K562 (cell line): Measurements from ENCODE around the gene WDR90. TPM values are rescaled to one million over a fixed set of nuclear protein-coding genes. Genes with fewer than 3 reads are reported as not detected.

Experiments used
- HDAC1 ChIP-seq, 2 experiments: fragments of 450-650 bp; IDR thresholded peaks; 2 replicates each; pipeline ENCODE4 v1.6.1; 2016 to 2017; ENCODE audit warnings: inconsistent platforms in 1 of 2, mild to moderate bottlenecking in 1 of 2, moderate library complexity in 1 of 2
- MBD2 ChIP-seq: sonication (generic); IDR thresholded peaks from 2 replicates; pipeline ENCODE4 v1.6.1; 2016; ENCODE audit warnings: low read depth, borderline replicate concordance
- NFIC ChIP-seq: fragments of 450-650 bp; IDR thresholded peaks from 2 replicates; pipeline ENCODE4 v1.6.1; 2017; ENCODE audit warnings: mild to moderate bottlenecking, inconsistent platforms
- PHF8 ChIP-seq: fragments of 200-600 bp; sonication (generic); IDR thresholded peaks from 2 replicates; pipeline ENCODE4 v1.6.1; 2012; ENCODE audit warnings: mixed run types, mild to moderate bottlenecking, inconsistent platforms, low read length, moderate library complexity, borderline replicate concordance
- POLR2B ChIP-seq: fragments of 450-650 bp; IDR thresholded peaks from 2 replicates; pipeline ENCODE4 v1.6.1; 2018; ENCODE audit warnings: low read depth; ENCODE audit not compliant: partially characterized antibody
- RBM34 ChIP-seq: fragments of 200-400 bp; formaldehyde crosslinking; IDR thresholded peaks from 2 replicates; pipeline ENCODE4 v1.6.1; 2018; ENCODE audit warnings: low read length, borderline replicate concordance; ENCODE audit not compliant: insufficient read depth
- SIN3A ChIP-seq, 2 experiments: fragments of 150-350 bp in 1 of 2; IDR thresholded peaks; 2 replicates each; pipeline ENCODE4 v1.6.1; 2011 to 2016; ENCODE audit warnings: borderline replicate concordance in 2 of 2, low read depth in 2 of 2, low read length in 2 of 2, mild to moderate bottlenecking in 2 of 2, moderate library complexity in 2 of 2; ENCODE audit not compliant: control insufficient read depth in 1 of 2
- TAF1 ChIP-seq: IDR thresholded peaks from 2 replicates; pipeline ENCODE4 v1.6.1; 2011; ENCODE audit warnings: mild to moderate bottlenecking, low read length, moderate library complexity; ENCODE audit not compliant: insufficient read depth, control insufficient read depth, severe bottlenecking; ENCODE audit errors: extremely low read depth
- TARDBP ChIP-seq: fragments of 450-650 bp; IDR thresholded peaks from 2 replicates; pipeline ENCODE4 v1.6.1; 2016
- TBP ChIP-seq: optimal IDR thresholded peaks from 2 replicates; pipeline ENCODE3; 2011; ENCODE audit warnings: low read depth, low read length, improper control_type of control experiment
- ZNF316 ChIP-seq: fragments of 450-650 bp; IDR thresholded peaks from 2 replicates; pipeline ENCODE4 v1.6.1; 2016
- ZNF778 ChIP-seq: fragments of 450-650 bp; formaldehyde crosslinking; IDR thresholded peaks from 2 replicates; pipeline ENCODE4 v1.4.0; 2020; ENCODE audit warnings: mild to moderate bottlenecking, moderate library complexity
- polyA plus RNA-seq, 8 experiments: library from polyadenylated mRNA; depleted of rRNA in 4 of 8; stranded (reverse) in 5 of 8; unstranded in 3 of 8; fragments of >200 nt; fragmentation: Nextera tagmentation in 2 of 8; fragmentation: Illumina TruSeq in 1 of 8; extraction: Ambion mirVana in 2 of 8; extraction: Trizol in 1 of 8; gene quantifications; 2 replicates each; pipeline versions ENCODE4 v1.2.1 to v1.2.3, GENCODE V29; 2011 to 2014; ENCODE audit warnings: inconsistent platforms in 1 of 8, missing spikeins in 1 of 8
- total RNA-seq, 7 experiments: library from RNA; depleted of rRNA in 6 of 7; stranded (reverse); fragments of >200 nt in 6 of 7; fragmentation: Illumina TruSeq in 2 of 7; extraction: Trizol in 2 of 7; gene quantifications; 2 replicates each; pipeline versions ENCODE4 v1.2.1 to v1.2.3, GENCODE V29; 2011 to 2021; ENCODE audit warnings: low replicate concordance in 1 of 7
- TF ChIP-seq, protein P1 (sequence below), 2 experiments: fragments of 250-450 bp in 1 of 2; fragments of 450-650 bp in 1 of 2; sonication (Bioruptor Pico) in 1 of 2; IDR thresholded peaks; 2 replicates each; pipeline versions ENCODE4 v1.6.1 to v1.8.0; 2016 to 2021; ENCODE audit warnings: mild to moderate bottlenecking in 2 of 2, moderate library complexity in 2 of 2, missing compliant biosample characterization in 1 of 2, missing genetic modification characterization in 1 of 2
- TF ChIP-seq, protein P2 (sequence below): IDR thresholded peaks from 2 replicates; pipeline ENCODE4 v1.6.1; 2011; ENCODE audit warnings: borderline replicate concordance, low read depth, mild to moderate bottlenecking, moderate library complexity, low read length; ENCODE audit not compliant: insufficient read depth, poor library complexity, severe bottlenecking
- TF ChIP-seq, protein P3 (sequence below): fragments of 250-450 bp; sonication (Bioruptor Pico); IDR thresholded peaks from 2 replicates; pipeline ENCODE4 v1.4.0; 2020; ENCODE audit warnings: mild to moderate bottlenecking
- TF ChIP-seq, protein P4 (sequence below), 2 experiments: fragments of 450-650 bp; conservative IDR thresholded peaks; 2 replicates each; pipeline ENCODE4 v1.6.1; 2017; ENCODE audit warnings: mild to moderate bottlenecking in 2 of 2, moderate library complexity in 2 of 2
- TF ChIP-seq, protein P5 (sequence below): fragments of 450-650 bp; IDR thresholded peaks from 2 replicates; pipeline ENCODE4 v1.6.1; 2016; ENCODE audit warnings: borderline replicate concordance

WDR90 gene
- total and polyA plus RNA-seq, 9 of the 15 experiments (the other 6 are each of a cell fraction or from before 2014, with no cell fraction given) = 0.44 to 12.6 (median 3.3) TPM

DNA sequence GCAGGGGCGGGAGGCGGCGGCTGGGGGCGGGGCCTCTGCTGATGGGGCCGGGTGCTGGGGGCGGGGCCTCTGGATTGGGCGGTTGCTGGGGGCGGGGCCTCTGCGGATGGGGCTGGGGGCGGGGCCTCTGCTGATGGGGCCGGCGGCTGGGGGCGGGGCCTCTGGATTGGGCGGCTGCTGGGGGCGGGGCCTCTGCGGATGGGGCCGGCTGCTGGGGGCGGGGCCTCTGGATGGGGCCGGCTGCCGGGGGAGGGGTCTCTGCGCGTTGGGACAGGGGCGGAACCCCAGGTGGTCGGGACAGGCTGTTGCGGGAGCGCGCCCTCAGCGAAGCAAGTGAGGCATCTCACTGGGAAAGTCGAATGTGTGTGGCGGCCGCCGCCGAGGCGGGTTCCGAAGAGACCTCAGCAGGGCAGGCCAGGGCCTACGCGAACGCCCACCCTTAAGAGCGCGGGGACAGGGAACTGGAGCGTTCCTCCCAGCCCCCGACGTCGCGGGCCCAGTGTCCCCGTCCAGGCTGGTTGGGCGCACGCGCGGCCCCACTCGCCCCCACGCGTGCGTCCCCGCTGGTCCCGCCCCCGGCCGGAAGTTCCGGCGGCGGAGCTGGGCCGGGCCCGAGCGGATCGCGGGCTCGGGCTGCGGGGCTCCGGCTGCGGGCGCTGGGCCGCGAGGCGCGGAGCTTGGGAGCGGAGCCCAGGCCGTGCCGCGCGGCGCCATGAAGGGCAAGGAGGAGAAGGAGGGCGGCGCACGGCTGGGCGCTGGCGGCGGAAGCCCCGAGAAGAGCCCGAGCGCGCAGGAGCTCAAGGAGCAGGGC lies 30.9 kb downstream of the WDR90 start, which contains the start of gene STUB1 (continued):
- TF ChIP-seq SIN3A (IDR thresholded peaks at IDR 0.05; ENCODE audit: borderline replicate concordance in 2 of 2, control insufficient read depth in 1 of 2, low read depth in 2 of 2, low read length in 2 of 2) = peak; percentile 20 to 58; a peak in 2 of 4 replicates
- peak; percentile 86; the same call in 1 of the 2 replicates for TF ChIP-seq PHF8
- TF ChIP-seq ZNF778 = no peak
- TF ChIP-seq, protein P1, sequence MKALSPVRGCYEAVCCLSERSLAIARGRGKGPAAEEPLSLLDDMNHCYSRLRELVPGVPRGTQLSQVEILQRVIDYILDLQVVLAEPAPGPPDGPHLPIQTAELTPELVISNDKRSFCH (CRISPR knock-in tag; IDR thresholded peaks at IDR 0.05) = no peak
- TF ChIP-seq, protein P1 (tag; IDR thresholded peaks at IDR 0.05) = no peak
- TF ChIP-seq ZNF316 = no peak
- no peak for TF ChIP-seq RBM34
- 0 out of 2 replicates have a peak, but pooled peaks have one; percentile 10 for TF ChIP-seq MBD2
- TF ChIP-seq POLR2B = peak; percentile 38
- TF ChIP-seq, protein P2, sequence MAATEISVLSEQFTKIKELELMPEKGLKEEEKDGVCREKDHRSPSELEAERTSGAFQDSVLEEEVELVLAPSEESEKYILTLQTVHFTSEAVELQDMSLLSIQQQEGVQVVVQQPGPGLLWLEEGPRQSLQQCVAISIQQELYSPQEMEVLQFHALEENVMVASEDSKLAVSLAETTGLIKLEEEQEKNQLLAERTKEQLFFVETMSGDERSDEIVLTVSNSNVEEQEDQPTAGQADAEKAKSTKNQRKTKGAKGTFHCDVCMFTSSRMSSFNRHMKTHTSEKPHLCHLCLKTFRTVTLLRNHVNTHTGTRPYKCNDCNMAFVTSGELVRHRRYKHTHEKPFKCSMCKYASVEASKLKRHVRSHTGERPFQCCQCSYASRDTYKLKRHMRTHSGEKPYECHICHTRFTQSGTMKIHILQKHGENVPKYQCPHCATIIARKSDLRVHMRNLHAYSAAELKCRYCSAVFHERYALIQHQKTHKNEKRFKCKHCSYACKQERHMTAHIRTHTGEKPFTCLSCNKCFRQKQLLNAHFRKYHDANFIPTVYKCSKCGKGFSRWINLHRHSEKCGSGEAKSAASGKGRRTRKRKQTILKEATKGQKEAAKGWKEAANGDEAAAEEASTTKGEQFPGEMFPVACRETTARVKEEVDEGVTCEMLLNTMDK = no peak
- TF ChIP-seq, protein P3, sequence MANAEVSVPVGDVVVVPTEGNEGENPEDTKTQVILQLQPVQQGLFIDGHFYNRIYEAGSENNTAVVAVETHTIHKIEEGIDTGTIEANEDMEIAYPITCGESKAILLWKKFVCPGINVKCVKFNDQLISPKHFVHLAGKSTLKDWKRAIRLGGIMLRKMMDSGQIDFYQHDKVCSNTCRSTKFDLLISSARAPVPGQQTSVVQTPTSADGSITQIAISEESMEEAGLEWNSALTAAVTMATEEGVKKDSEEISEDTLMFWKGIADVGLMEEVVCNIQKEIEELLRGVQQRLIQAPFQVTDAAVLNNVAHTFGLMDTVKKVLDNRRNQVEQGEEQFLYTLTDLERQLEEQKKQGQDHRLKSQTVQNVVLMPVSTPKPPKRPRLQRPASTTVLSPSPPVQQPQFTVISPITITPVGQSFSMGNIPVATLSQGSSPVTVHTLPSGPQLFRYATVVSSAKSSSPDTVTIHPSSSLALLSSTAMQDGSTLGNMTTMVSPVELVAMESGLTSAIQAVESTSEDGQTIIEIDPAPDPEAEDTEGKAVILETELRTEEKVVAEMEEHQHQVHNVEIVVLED (CRISPR knock-in tag) = peak; percentile 61; the same call in 1 of the 2 replicates
- peak; percentile 47 for TF ChIP-seq TBP
- TF ChIP-seq HDAC1 (IDR thresholded peaks at IDR 0.05) = peak in 1 of 2 experiments; percentile 77; a peak in 2 of 4 replicates
- peak; percentile 87 for TF ChIP-seq NFIC
- TF ChIP-seq, protein P4, sequence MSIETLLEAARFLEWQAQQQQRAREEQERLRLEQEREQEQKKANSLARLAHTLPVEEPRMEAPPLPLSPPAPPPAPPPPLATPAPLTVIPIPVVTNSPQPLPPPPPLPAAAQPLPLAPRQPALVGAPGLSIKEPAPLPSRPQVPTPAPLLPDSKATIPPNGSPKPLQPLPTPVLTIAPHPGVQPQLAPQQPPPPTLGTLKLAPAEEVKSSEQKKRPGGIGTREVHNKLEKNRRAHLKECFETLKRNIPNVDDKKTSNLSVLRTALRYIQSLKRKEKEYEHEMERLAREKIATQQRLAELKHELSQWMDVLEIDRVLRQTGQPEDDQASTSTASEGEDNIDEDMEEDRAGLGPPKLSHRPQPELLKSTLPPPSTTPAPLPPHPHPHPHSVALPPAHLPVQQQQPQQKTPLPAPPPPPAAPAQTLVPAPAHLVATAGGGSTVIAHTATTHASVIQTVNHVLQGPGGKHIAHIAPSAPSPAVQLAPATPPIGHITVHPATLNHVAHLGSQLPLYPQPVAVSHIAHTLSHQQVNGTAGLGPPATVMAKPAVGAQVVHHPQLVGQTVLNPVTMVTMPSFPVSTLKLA (conservative IDR thresholded peaks at IDR 0.05) = peak; percentile 56 to 89
- peak; percentile 85 for TF ChIP-seq TARDBP
- TF ChIP-seq, protein P5, sequence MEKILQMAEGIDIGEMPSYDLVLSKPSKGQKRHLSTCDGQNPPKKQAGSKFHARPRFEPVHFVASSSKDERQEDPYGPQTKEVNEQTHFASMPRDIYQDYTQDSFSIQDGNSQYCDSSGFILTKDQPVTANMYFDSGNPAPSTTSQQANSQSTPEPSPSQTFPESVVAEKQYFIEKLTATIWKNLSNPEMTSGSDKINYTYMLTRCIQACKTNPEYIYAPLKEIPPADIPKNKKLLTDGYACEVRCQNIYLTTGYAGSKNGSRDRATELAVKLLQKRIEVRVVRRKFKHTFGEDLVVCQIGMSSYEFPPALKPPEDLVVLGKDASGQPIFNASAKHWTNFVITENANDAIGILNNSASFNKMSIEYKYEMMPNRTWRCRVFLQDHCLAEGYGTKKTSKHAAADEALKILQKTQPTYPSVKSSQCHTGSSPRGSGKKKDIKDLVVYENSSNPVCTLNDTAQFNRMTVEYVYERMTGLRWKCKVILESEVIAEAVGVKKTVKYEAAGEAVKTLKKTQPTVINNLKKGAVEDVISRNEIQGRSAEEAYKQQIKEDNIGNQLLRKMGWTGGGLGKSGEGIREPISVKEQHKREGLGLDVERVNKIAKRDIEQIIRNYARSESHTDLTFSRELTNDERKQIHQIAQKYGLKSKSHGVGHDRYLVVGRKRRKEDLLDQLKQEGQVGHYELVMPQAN = peak; percentile 73; the same call in 1 of the 2 replicates
- peak; percentile 39 for TF ChIP-seq TAF1
